Spleen (tissue), 7 donors: ENCODE data around the gene DPM2.

Experiments
- CTCF ChIP-seq, 11 experiments: fragments of 200-600 bp in 7 of 11; fragments of 450-650 bp in 4 of 11; sonication (generic) in 4 of 11; IDR thresholded peaks in 8 of 11; conservative IDR thresholded peaks in 3 of 11; 1 replicate in 7 of 11; 2 replicates in 4 of 11; pipeline versions ENCODE4 v1.4.0 to v1.8.0; 2016 to 2021; ENCODE audit warnings: antibody characterized with exemption in 11 of 11, inconsistent platforms in 4 of 11, mild to moderate bottlenecking in 1 of 11
- POLR2A ChIP-seq, 3 donors: fragments of 450-650 bp; IDR thresholded peaks; one replicate each; pipeline ENCODE4 v1.5.1; 2017; ENCODE audit warnings: antibody characterized with exemption in 3 of 3, mild to moderate bottlenecking in 1 of 3
- POLR2AphosphoS5 ChIP-seq, 3 donors: sonication (generic); formaldehyde crosslinking; IDR thresholded peaks; one replicate each; pipeline ENCODE4 v1.5.1; 2017; ENCODE audit warnings: antibody characterized with exemption in 3 of 3
- donor health status: DM: no; HTN: no; CAD: no; lungs with moderate emphysema.
- donor health status: DM: no; HTN: no; CAD: no.
- donor health status: DM: no; HTN: no; CAD: no.

DNA sequence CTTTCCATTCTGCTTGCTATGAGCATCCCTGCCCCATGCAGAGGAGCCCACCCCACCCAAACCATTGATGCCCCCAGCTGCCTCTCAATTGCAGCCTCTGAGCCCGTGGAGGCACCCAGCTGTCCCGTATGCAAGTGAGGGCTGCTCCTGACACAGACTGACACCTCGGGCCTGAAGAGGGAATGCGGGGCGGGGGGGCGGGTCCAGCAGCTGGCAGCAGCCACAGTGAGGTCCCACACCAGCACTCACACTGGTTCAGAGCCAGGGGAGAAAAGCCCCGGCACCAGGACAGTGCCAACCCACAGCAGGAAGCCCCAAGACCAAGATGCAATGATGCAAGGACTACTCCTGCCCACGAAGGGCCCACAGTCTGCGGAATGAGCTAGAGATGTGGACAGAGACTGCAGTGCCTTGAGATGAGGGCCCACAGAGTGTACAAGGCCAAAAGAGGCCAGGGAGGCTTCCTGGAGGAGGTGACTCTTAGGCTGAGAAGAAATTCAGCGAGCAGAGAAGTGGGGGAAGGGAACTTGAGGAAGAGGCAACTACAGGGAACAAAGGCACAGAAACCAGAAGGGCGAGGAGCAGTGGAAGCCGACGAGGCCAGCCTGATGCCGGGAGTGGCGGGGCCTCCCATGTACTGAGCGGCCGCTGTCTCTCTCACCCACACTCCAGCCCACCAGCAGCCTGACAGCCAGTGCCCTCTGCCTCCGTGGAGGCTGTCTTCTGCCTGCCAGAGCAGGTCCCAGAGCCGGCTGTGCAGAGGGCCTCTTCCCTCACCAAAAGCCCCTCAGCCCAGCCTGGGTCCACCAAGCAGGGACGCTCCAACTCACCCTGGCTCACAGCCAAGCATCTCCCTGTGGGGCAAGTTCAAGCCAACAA lies 33.9 kb upstream of the DPM2 start:
- no peak for TF ChIP-seq CTCF (IDR thresholded peaks at IDR 0.05 in 8 of 11, conservative IDR thresholded peaks at IDR 0.05 in 3 of 11)
- TF ChIP-seq POLR2A (IDR thresholded peaks at IDR 0.05) = no peak
- no peak for TF ChIP-seq POLR2AphosphoS5 (IDR thresholded peaks at IDR 0.05)
